Neural progenitor cell (in vitro differentiated cells): ENCODE measurements around the gene ALMS1.

Experiments
- CTCF ChIP-seq: fragments of 200-600 bp; sonication (generic); IDR thresholded peaks from 2 replicates; pipeline ENCODE4 v1.5.1; 2017; ENCODE audit warnings: antibody characterized with exemption, mild to moderate bottlenecking
- EZH2 ChIP-seq: fragments of 200-600 bp; sonication (generic); IDR thresholded peaks from 2 replicates; pipeline ENCODE4 v1.6.1; 2017; ENCODE audit warnings: antibody characterized with exemption, mild to moderate bottlenecking, moderate library complexity
- EZH2phosphoT487 ChIP-seq: fragments of 200-600 bp; sonication (generic); IDR thresholded peaks from 2 replicates; pipeline ENCODE4 v1.6.1; 2017; ENCODE audit warnings: antibody characterized with exemption

GRCh38 chr2:73601780-73602179 lies 216.1 kb downstream of the ALMS1 start:
- no peak for TF ChIP-seq CTCF
- no peak for TF ChIP-seq EZH2phosphoT487
- no peak for TF ChIP-seq EZH2
